Measurements from ENCODE around the gene FIGNL1.

FIGNL1 gene

DNA sequence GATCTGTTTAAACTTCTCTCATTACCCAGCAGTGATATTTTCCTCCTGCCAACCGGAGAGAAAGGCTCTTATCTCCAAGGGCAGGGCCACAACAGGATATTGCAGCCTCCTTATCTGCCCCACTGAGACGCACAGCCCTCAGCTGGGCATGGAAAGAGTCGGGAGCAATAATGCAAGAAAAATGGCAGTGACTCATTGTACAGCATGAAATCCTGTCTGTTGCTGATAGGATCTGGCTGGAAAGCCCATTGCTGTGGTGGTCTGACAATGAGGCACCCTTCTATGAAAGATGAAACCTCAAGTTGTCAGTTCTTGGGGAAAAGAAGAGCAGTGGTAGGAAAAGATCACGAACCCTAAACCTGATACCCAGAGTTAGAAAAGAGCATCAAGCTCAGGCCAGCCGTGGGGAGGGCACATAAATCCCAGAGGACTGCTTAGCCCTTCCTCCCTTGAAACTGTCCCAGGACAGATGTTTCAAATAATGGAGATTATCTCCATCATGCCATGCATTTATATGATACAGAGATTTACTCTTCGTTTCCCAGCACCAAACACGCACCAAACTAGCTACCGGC, 47.0 kb upstream of the FIGNL1 start:
- Histone ChIP-seq H3K4me1 (ENCODE audit: insufficient read depth, low read length, severe bottlenecking) (no peaks in the 10 kb centered on the region), H3K9me3 (ENCODE audit: low read length) (no peaks in the 10 kb centered on the region), H3F3A (ENCODE audit: insufficient read depth, low read length) (no peaks in the 10 kb centered on the region), H3K4me2 (ENCODE audit: low read length) (no peak overlapping the region), H3K36me3 (ENCODE audit: insufficient read depth, low read length) (no peaks in the 10 kb centered on the region), H3K27ac (ENCODE audit: low read depth, low read length, poor library complexity, severe bottlenecking) (no peak overlapping the region), H3K79me2 (ENCODE audit: insufficient read depth, low read length) (no peaks in the 10 kb centered on the region), H3K4me3 (ENCODE audit: low read depth, low read length, poor library complexity, severe bottlenecking) (no peak overlapping the region), H3K9me2 (ENCODE audit: low read depth, low read length) (no peaks in the 10 kb centered on the region), H3K9ac (ENCODE audit: low read length) (no peak overlapping the region), H2AFZ (ENCODE audit: low read length) (no peak overlapping the region), H4K20me1 (ENCODE audit: insufficient read depth, low read length) (no peaks in the 10 kb centered on the region), H3K27me3 (ENCODE audit: insufficient read depth, low read length) (no peaks in the 10 kb centered on the region)
- no peak for TF ChIP-seq EZH2 (IDR thresholded peaks at IDR 0.05; ENCODE audit: borderline replicate concordance, low read length)
- TF ChIP-seq, protein P1, sequence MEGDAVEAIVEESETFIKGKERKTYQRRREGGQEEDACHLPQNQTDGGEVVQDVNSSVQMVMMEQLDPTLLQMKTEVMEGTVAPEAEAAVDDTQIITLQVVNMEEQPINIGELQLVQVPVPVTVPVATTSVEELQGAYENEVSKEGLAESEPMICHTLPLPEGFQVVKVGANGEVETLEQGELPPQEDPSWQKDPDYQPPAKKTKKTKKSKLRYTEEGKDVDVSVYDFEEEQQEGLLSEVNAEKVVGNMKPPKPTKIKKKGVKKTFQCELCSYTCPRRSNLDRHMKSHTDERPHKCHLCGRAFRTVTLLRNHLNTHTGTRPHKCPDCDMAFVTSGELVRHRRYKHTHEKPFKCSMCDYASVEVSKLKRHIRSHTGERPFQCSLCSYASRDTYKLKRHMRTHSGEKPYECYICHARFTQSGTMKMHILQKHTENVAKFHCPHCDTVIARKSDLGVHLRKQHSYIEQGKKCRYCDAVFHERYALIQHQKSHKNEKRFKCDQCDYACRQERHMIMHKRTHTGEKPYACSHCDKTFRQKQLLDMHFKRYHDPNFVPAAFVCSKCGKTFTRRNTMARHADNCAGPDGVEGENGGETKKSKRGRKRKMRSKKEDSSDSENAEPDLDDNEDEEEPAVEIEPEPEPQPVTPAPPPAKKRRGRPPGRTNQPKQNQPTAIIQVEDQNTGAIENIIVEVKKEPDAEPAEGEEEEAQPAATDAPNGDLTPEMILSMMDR (IDR thresholded peaks at IDR 0.05; ENCODE audit: low read length) = no peak

DNA sequence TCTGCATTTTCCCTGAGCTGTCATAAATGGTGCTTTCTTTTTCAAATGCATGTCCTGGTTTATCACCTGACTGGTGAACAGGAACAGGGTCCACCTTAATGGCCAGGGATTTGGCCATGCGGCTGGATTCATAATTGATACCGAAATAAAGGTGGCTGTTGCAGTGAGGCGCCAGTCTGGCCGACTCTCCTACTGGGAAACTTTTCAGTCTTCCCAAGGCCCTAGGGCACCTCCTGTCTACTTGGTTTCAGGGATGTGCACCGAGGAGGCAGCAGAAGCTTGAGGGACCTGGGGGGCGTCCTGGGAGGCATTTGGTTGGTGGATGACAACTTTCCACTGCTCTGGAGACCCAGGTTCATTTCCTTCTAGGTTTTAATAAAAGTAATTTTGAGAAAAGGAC, 46.4 kb upstream of the FIGNL1 start:
- H3K9ac ChIP-seq (ENCODE audit: low read length) = no peak overlapping the region
- no peaks in the 10 kb centered on the region for H3F3A ChIP-seq (ENCODE audit: insufficient read depth, low read length)
- H3K4me1 ChIP-seq (ENCODE audit: insufficient read depth, low read length, severe bottlenecking) = no peaks in the 10 kb centered on the region
- H3K4me2 ChIP-seq (ENCODE audit: low read length) = no peak overlapping the region
- TF ChIP-seq, protein P1 (IDR thresholded peaks at IDR 0.05; ENCODE audit: low read length) = no peak
- no peak for TF ChIP-seq EZH2 (IDR thresholded peaks at IDR 0.05; ENCODE audit: borderline replicate concordance, low read length)
- H3K27me3 ChIP-seq (ENCODE audit: insufficient read depth, low read length) = no peaks in the 10 kb centered on the region
- no peaks in the 10 kb centered on the region for H3K79me2 ChIP-seq (ENCODE audit: insufficient read depth, low read length)
- no peaks in the 10 kb centered on the region for H4K20me1 ChIP-seq (ENCODE audit: insufficient read depth, low read length)
- H3K9me3 ChIP-seq (ENCODE audit: low read length) = no peaks in the 10 kb centered on the region
- H3K9me2 ChIP-seq (ENCODE audit: low read depth, low read length) = no peaks in the 10 kb centered on the region
- H2AFZ ChIP-seq (ENCODE audit: low read length) = no peak overlapping the region
- H3K36me3 ChIP-seq (ENCODE audit: insufficient read depth, low read length) = no peaks in the 10 kb centered on the region
- H3K4me3 ChIP-seq (ENCODE audit: low read depth, low read length, poor library complexity, severe bottlenecking) = no peak overlapping the region
- no peak overlapping the region for H3K27ac ChIP-seq (ENCODE audit: low read depth, low read length, poor library complexity, severe bottlenecking)

DNA sequence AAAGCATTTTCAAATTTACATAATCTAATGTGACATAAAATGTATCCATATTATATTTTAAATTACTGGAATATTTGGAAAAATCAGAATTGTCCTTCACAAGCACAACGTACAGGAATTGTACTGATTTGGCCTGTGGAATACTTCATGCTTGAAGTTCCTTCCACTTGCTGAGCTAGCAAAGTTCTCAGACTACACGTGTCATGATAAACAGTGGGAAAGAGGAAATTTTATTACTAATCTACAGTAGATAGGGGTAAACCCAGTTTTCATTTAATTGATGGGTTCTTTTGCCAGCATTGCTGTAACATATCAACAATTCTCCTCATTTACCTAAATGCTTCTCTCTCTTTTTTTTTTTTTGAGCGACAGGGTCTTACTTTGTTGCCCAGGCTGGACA, 45.6 kb upstream of the FIGNL1 start:
- H3K9me3 ChIP-seq (ENCODE audit: low read length) = no peaks in the 10 kb centered on the region

More for the DNA sequence above, 45.6 kb upstream of the FIGNL1 start:
- H3F3A ChIP-seq (ENCODE audit: insufficient read depth, low read length) = no peaks in the 10 kb centered on the region
- H3K4me2 ChIP-seq (ENCODE audit: low read length) = no peak overlapping the region
- H3K4me3 ChIP-seq (ENCODE audit: low read depth, low read length, poor library complexity, severe bottlenecking) = no peak overlapping the region
- no peak overlapping the region for H3K9ac ChIP-seq (ENCODE audit: low read length)
- H4K20me1 ChIP-seq (ENCODE audit: insufficient read depth, low read length) = no peaks in the 10 kb centered on the region
- no peaks in the 10 kb centered on the region for H3K27me3 ChIP-seq (ENCODE audit: insufficient read depth, low read length)
- TF ChIP-seq, protein P1 (IDR thresholded peaks at IDR 0.05; ENCODE audit: low read length) = no peak
- H3K4me1 ChIP-seq (ENCODE audit: insufficient read depth, low read length, severe bottlenecking) = no peaks in the 10 kb centered on the region
- no peaks in the 10 kb centered on the region for H3K36me3 ChIP-seq (ENCODE audit: insufficient read depth, low read length)
- H3K79me2 ChIP-seq (ENCODE audit: insufficient read depth, low read length) = no peaks in the 10 kb centered on the region
- H3K27ac ChIP-seq (ENCODE audit: low read depth, low read length, poor library complexity, severe bottlenecking) = no peak overlapping the region
- no peaks in the 10 kb centered on the region for H3K9me2 ChIP-seq (ENCODE audit: low read depth, low read length)
- no peak overlapping the region for H2AFZ ChIP-seq (ENCODE audit: low read length)
